Measurements from ENCODE around the gene CLK3.
"Not testable (repeated sequence)": the region's sequence is repeated elsewhere in the genome, so short reads cannot be mapped to it uniquely, and the experiment has no call there.

Gene CLK3

GRCh38 chr15:74621936-74622335 is 6.3 kb downstream of the CLK3 start:
- DNase-seq = no peak

DNA sequence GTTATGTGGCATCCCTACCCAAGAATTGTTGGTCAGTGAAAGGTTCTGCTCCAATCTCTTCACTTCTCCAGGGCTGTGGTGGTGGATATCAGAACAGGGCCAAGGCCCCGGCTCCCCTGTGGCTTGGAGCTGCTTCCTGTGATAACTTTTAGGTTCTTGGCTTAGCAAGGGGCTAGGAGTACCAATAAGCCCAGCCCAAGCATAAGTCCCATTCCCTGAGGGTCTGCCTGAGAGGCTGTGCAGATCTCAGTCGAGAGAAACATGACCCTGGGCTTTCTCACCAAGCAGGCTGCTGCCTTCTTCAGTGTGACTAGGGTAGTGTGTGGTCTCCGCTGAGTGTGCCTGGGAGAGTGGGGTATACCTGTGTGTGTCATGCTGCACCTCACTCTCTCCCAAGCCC is 7.1 kb downstream of the CLK3 start:
- DNase-seq = no peak

DNA sequence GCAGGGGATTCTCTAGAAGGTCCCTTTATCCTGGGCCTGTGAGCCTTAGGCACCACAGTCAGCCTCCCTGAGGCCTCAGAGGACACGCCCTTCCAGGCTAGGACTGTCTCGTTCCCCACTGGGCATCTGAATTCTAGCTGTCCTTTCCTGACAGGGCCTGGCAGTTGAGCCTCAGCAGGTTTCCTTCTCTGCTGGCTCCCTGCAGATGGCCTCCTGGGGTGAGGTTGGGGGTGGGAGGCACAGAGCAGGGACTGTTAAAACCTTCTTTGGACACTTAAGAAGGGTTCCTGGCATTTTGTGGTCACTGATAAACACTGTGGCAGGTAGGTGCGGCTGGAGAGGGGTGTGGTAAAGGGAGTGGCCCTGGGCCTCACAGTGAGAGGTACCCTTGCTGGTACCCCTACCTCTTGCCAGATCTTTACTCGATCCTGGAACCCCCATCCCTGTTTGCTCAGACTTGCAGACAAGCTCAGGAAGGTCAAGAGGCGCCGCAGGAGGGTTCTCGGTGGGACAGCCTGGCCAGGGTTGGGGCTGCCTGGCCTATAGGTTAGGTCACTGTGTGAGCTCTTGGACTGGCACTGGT is 8.5 kb downstream of the CLK3 start:
- DNase-seq = no peak

DNA sequence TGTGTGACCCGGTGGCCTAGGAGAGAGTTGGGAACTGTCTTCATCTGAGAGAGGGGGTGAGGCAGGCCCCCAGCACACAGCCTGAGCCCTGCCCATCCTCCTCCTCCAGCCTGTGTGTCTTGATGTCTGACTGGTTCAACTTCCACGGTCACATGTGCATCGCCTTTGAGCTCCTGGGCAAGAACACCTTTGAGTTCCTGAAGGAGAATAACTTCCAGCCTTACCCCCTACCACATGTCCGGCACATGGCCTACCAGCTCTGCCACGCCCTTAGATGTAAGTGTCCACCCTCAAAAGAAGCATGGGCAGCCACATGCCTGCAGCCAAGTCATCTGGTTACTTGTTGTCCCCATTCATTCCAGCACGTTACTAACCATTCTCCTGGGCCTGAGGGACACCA is 10.1 kb downstream of the CLK3 start:
- no peak for DNase-seq

DNA sequence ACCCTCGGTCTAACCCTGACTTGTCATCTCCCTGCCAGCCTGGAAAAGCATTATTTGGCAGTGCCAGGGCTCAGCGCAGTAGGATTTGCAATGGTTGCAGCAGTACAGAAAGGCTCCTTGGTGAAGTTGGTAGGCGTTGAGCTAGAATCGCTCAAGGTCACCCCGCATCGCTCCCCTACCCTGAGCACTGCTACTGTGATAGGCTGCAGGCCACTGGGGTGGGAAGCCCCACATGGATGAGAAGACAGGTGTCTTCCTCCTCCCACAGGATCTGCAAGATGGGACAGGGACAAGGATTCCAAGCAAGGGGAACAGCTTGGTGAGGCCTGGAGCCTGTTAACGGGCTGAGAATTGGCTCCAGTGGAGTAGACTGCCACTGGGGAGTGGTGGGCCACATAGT is 10.7 kb downstream of the CLK3 start:
- no peak for DNase-seq

DNA sequence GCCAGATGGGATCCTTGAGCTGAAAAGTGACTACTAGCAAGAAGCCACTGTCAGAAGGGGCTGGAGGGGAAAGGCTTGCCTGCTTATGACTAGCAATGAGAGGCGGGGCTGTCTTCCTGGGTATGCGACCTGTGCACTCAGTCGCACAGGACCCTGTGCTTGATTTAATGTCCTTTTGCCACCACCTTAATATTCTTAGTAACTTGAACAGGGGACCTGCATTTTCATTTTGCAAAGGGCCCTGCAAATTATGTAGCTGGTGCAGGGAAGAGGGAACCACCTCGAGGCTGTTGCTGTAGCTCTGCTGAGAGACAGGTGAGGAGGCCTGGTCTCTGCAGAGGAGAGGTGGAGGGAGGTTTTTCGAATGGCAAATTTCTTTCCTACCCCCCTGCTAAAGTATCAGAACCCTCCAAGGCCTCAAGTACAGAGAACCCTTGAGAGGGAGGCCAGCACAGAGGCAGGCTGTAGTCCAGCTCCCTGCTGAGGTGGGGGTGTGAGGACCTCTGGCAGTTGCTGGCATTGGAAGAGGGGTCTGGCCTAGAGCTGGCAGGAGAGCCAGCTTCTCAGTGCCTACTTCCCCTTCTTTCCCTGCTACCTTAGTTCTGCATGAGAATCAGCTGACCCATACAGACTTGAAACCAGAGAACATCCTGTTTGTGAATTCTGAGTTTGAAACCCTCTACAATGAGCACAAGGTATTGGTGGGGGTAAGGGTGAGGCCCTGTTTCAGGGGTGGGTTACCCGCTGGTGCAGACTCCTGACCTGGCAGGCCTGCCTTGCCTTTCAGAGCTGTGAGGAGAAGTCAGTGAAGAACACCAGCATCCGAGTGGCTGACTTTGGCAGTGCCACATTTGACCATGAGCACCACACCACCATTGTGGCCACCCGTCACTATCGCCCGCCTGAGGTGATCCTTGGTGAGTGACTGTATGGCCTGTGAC is 11.4 kb downstream of the CLK3 start:
- DNase-seq = no peak

GRCh38 chr15:74627766-74628165 is 12.1 kb downstream of the CLK3 start:
- DNase-seq = no peak

DNA sequence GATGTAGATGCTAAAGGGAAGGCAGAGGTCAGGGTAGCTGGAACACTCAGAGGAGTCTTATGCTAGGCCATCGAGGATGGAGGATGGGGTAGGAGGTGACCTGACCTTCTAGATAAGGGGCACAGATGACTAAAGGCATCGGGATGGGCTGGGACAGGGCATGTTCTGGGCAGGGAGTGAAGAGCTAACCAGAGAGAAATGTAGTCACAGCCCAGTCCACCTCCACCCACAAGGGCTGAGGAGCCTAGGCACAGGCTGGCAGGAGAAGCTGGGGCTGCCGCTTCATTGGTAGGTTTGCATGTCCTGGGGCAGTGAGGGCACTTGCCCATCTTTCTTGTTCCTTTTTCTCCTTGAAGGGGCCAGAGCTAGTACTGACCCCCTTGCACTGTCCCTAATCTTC is 12.6 kb downstream of the CLK3 start:
- no peak for DNase-seq

DNA sequence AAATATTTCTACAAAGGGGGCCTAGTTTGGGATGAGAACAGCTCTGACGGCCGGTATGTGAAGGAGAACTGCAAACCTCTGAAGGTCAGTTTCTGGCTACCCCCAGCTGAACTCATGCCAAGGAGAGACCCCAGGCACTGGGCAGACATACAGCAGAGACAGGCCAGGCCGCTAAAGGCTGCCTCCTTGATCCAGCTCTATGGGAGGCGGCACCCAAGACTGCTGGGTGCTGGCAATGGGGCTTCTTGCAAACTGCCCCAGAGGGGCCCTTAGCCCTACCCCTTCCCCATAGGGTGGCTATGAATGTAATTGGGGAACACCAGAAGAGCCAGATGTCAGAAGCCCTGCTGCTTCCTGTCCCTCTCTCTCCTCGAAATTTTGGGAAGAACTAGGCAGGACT is 13.3 kb downstream of the CLK3 start:
- DNase-seq = no peak

GRCh38 chr15:74629696-74630095 is 14.1 kb downstream of the CLK3 start:
- not testable (repeated sequence) for DNase-seq

DNA sequence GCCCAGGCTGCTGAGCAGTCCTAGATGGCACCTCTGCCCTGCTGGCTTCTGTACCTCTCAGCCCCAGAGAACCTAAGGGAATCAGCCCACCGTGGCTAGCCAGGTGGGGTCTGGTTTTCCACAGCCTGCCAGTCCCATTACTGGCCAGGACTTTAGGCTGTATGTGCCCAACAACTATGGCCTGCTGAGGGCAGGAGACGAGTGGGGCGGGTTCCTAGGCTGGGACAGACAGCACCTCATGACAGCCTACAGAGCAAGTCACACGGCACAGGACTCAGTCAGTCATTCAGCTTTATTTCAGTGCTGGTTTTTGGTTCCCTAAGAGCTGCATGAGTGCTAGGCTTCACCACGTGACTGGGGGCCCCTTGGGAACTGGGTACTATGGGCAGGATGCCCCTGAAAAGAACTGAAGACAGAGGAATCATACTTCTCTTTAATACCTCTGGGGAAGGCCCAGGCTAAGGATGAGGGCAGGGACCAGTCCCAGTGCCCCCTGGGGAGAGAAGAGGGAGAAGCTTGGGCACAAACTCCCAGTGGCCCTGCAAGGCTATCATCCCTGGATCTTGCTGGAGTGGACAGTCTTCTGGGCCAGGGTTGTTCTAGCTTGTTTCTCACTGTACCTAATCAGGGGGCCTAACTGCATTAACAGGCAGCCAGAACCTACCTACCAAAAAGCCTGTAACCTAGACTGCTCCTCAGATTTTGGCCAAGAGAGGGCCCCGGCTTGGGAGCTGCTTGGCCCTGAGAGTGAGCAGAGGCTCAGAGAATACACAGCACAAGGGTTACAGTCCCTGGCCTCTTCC is 14.8 kb downstream of the CLK3 start:
- DNase-seq = no peak

GRCh38 chr15:74631087-74631385 is 15.4 kb downstream of the CLK3 start:
- no peak for DNase-seq

DNA sequence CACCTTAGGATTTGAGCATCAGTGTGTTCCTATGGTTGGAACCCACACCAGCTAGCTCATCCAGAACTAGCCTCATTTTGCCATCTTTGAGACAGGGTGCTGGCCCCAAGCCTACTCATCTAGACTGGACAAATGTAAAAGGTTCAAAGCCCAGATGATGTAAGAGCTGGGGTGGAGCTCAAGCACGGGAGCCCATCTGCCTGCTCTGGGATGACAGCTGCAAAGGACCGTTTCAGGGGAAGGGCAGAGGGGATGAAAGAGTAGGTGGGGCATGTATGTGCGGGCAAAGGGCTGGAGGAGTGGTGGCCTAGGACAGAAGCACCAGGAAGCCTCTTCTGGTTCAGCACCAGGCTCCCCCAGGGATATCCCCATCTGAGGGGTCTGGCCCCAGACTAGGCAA is 15.8 kb downstream of the CLK3 start:
- DNase-seq = peak; percentile 24

DNA sequence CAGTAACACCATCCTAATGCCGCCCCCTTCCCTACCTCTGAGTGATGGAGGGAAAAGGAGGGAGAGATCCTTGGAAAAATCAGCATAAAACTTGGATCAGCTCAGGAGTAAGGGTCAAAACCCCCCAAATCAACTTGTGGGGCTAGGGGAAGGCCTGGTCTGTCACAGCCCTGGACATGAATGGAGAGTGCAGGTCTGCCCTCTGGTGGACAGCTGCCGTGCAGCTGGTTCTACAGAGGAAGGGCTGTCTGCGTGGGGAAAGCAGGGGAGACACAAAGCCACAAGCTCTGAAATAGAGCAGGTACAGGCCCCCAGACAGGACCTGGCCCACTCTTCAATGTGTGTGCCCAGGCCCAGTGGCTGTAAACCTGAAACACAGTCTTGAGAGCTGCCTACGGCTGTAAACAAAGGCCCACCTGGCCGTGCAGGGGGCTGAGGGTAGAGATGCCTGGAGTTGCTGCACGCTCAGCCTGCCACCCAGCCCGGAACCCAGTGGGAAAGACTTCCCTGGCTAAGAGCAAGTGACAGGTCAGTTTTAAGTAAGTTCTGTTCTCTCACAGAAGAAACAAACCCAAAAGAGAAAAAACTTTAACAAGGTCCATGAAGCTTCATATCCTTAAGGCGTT is 16.4 kb downstream of the CLK3 start:
- DNase-seq = no peak

DNA sequence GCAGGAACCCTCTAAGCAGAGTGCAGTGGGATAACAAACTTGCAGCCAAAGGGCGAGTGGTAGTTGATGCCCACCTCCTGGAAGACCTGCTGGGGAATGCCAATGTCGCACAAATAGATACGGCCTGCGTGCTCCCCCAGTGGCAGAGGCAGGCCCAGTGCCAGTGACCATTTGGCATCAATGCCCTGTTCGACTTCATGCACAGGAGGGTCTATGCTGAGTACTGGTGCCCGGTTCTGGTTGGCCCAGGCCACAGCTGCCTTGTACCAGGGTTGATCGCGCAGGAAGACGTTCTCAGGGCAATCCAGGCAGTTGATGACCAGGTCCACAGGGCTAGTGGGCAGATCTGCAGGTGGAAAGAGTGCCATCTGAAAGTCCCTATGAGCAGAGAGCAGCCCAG is 17.0 kb downstream of the CLK3 start:
- DNase-seq = no peak

GRCh38 chr15:74633781-74634180 is 18.1 kb downstream of the CLK3 start:
- DNase-seq = no peak

GRCh38 chr15:74635228-74635627 is 19.6 kb downstream of the CLK3 start:
- peak; percentile 25 for DNase-seq

DNA sequence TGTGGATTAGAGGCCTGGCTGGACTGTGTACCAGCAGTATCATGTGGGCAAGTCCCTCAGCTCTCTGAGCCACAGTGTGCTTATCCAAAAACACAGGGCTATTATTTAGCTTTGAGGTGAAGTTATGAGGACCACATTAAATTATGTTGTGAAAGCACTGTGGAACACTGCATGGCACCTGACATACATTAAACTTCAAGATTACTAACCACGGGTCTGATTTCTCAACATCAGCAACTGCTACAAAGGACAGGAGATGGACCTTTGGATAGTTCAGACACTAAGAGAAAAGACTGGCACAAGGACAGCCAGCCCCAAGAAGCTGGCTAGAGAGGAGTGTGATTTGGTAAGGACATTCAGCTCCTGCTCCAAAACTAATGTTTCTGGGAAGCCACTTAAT is 21.3 kb downstream of the CLK3 start:
- DNase-seq = no peak

- DNase-seq = no peak
Observed at GRCh38 chr15:74641151-74641550, 25.5 kb downstream of the CLK3 start.

GRCh38 chr15:74642348-74642733 is 26.7 kb downstream of the CLK3 start:
- no peak for DNase-seq

DNA sequence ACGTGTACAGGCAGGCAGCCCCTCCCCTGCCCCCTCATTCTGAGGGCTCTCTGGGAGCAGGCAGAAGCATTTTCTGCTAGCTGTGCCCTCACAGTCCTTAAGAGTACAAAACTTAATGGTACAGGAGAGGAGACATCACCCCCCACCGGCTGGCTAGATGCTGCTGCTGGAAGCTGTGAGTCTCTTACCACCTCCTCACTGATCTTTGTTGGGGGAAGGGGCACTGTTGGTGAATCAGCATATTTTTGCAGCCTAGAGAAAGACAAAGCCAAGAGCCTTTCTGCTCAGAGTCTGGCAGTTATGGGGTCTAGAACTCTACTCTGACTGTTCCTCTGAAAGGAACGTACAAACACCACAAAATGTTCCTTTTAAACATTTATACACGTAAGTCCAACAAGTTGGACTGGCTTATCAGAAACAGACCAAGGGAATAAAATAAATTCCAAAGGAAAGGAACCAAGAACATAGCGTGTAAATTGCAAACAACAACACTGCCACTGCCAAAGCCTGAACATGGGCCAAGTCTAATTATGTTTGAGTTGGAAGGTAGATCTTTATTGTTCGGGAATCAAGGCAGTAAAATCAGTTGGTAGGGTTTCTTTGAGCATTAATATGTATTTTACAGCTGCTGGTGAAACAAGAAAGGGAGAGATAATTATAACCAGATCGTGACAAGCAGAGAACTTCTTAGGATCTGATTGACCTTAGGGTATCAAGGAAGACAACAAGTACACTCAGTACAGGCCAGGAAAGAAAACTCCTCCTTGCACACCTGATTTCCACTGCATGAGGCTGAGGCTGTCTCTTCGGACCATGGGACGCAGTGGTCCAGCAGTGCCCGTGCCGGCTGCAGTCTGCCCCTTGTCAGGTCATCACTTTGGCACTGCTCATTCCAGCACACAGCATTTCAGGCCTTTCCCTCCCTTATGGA is 27.4 kb downstream of the CLK3 start:
- no peak for DNase-seq

GRCh38 chr15:74643665-74644204 is 28.1 kb downstream of the CLK3 start:
- no peak for DNase-seq

Data from NCI-H524 treated with DMSO at 0.1 percent for 48 hours (cell line).